HFFc6 (cell line): ENCODE data around the gene MAST3. TPM values are rescaled to one million over a fixed set of nuclear protein-coding genes. Genes with fewer than 3 reads are reported as not detected.

Experiments
- DNase-seq: peaks from one replicate; pipeline ENCODE4 v3.0.0-alpha.2; 2018
- H3K27ac Mint-ChIP-seq: 2 replicates; pipeline ENCODE4 v1.8.0; 2020; ENCODE audit warnings: mild to moderate bottlenecking, mixed read lengths
- H3K27me3 Mint-ChIP-seq: 2 replicates; pipeline ENCODE4 v1.8.0; 2021; ENCODE audit warnings: mild to moderate bottlenecking, moderate library complexity, mixed read lengths; ENCODE audit not compliant: insufficient read depth
- H3K36me3 Mint-ChIP-seq: 2 replicates; pipeline ENCODE4 v1.8.0; 2021; ENCODE audit warnings: low read depth, mixed read lengths
- H3K4me1 Mint-ChIP-seq: 2 replicates; pipeline ENCODE4 v1.8.0; 2020; ENCODE audit warnings: low read depth, mixed read lengths
- H3K4me3 Mint-ChIP-seq: 2 replicates; pipeline ENCODE4 v1.8.0; 2020; ENCODE audit warnings: mild to moderate bottlenecking, moderate library complexity, mixed read lengths
- H3K9me3 Mint-ChIP-seq: 2 replicates; pipeline ENCODE4 v1.8.0; 2020; ENCODE audit warnings: mild to moderate bottlenecking, mixed read lengths
- total RNA-seq, 6 experiments: library from RNA; stranded (reverse); fragmentation: NEBNext Ultra II Directional; extraction: Animal tissue kit (Norgen Biotek cat#: 25700); gene quantifications; 2 replicates in 1 of 6; 3 replicates in 5 of 6; pipeline ENCODE4 v1.2.3, GENCODE V29; 2021
- TF ChIP-seq, protein P1 (sequence below): fragments of 200-600 bp; sonication (generic); IDR thresholded peaks from 2 replicates; pipeline ENCODE4 v1.5.0; 2021; ENCODE audit warnings: antibody characterized with exemption, mild to moderate bottlenecking

Gene MAST3
- total RNA-seq, 6 experiments from 2014 or later, result 12.2 to 17.4 (median 13.2) TPM

DNA sequence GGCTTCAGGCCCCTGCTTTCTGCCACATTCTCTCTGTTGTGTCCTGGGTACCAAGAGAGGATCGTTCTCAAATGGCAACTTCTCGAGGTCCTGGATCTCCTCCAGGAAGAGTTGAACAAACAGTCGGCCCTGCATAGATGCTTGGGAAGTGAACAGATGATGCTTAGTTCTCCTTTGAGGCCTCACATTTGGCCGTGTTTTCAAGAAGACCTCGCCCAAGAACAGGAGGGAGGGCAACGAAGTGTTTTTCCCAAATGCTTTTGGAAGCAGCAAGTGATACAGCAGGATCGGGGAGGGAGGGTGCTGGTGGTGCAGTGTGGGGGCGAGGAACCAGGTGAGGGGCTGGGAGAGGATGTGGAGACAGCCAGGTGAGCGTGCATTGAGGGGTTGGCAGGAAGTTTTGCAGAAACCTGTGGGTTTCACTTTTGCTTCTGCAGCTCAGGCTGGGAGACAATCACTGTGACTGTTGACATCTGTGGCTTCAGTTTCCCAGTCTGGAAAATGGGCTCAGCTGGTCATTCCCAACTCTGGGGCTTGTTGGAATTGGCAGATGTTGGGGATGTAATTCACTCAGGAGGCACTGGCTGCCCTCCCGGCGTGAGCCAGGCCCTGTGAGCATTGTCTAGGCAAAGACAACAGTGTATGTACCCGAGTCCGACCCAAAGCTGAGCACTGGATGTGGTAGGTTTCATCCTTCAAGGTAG is 21.6 kb downstream of the MAST3 start:
- H3K4me1 Mint-ChIP-seq, result peaks cover 15% of the 10 kb centered on the region
- no peaks in the 10 kb centered on the region for H3K9me3 Mint-ChIP-seq
- 0 out of 2 replicates have a peak, but pooled peaks cover 4% of the 10 kb centered on the region for H3K36me3 Mint-ChIP-seq
- DNase-seq, result no peak
- H3K27me3 Mint-ChIP-seq, result peaks cover 3% of the 10 kb centered on the region
- TF ChIP-seq, protein P1, sequence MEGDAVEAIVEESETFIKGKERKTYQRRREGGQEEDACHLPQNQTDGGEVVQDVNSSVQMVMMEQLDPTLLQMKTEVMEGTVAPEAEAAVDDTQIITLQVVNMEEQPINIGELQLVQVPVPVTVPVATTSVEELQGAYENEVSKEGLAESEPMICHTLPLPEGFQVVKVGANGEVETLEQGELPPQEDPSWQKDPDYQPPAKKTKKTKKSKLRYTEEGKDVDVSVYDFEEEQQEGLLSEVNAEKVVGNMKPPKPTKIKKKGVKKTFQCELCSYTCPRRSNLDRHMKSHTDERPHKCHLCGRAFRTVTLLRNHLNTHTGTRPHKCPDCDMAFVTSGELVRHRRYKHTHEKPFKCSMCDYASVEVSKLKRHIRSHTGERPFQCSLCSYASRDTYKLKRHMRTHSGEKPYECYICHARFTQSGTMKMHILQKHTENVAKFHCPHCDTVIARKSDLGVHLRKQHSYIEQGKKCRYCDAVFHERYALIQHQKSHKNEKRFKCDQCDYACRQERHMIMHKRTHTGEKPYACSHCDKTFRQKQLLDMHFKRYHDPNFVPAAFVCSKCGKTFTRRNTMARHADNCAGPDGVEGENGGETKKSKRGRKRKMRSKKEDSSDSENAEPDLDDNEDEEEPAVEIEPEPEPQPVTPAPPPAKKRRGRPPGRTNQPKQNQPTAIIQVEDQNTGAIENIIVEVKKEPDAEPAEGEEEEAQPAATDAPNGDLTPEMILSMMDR, result no peak
- H3K27ac Mint-ChIP-seq, result no peak overlapping the region
- peak overlapping the region; percentile 86 for H3K4me3 Mint-ChIP-seq

DNA sequence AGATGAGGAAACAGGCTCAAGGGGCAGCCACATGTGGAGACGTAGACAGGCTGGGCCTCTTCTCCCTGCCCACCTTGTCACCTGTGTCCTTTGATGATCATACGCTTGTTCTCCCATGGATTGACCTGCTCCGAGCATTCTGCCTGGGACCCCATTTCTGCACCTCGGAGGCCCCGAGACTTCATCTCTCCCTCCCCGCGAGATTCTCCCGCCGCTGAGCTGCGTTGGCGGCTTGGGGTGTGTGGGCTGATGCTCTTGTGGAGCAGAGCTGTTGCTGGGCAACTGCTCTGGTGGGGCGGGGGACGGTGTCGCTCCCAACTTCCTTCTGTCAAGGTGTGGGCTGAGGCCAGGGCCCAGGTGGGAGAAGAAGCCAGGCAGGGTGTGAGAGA is 22.1 kb downstream of the MAST3 start:
- TF ChIP-seq, protein P1, result no peak
- no peak overlapping the region for H3K4me3 Mint-ChIP-seq
- peaks cover under 1% of the 10 kb centered on the region; the same call in 1 of the 2 replicates for H3K27me3 Mint-ChIP-seq
- H3K9me3 Mint-ChIP-seq, result no peaks in the 10 kb centered on the region
- H3K27ac Mint-ChIP-seq, result no peak overlapping the region
- 0 out of 2 replicates have a peak, but pooled peaks cover under 1% of the 10 kb centered on the region for H3K36me3 Mint-ChIP-seq
- H3K4me1 Mint-ChIP-seq, result peaks cover 15% of the 10 kb centered on the region
- DNase-seq, result no peak

DNA sequence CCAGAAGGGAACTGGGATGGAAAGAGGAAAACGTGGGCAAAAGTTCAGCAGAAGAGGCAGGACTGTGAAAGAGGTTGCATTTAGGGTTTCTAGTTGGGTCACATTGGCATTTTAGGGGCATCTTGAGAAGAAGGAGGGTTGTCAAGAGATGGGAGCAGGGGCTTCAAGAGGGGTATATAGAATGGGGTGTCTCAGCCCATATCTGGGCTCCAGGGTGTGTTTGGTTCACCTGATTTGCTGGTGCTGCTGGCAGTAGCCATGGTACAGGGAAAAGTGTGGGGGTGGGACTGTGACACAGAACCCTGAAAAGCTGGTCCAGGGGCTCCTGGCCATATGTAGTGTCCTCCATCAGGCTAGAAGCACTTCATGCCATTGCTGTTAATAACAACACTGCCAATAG is 22.5 kb downstream of the MAST3 start:
- Mint-ChIP-seq H3K4me3 (no peak overlapping the region), H3K27me3 (no peaks in the 10 kb centered on the region), H3K36me3 (no peaks in the 10 kb centered on the region), H3K4me1 (peaks cover 15% of the 10 kb centered on the region), H3K9me3 (no peaks in the 10 kb centered on the region), H3K27ac (no peak overlapping the region)
- DNase-seq, result no peak
- TF ChIP-seq, protein P1, result no peak

DNA sequence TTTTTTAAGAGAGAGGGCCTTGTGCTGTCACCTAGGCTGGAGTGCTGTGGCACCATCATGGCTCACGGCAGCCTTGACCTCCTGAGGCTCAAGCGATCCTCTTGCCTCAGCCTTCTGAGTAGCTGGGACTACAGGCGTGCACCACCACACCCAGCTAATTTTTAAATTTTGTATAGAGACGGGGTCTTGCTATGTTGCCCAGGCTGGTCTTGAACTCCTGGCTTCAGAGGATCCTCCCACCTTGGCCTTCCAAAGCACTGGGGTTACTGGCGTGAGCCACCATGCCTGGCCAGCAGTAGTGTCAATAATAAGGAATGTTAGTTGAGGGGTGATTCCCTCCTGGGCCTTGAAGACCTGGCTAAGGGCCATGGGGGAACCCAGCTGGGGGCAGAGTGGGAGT is 23.6 kb downstream of the MAST3 start:
- no peaks in the 10 kb centered on the region for H3K9me3 Mint-ChIP-seq

DNA sequence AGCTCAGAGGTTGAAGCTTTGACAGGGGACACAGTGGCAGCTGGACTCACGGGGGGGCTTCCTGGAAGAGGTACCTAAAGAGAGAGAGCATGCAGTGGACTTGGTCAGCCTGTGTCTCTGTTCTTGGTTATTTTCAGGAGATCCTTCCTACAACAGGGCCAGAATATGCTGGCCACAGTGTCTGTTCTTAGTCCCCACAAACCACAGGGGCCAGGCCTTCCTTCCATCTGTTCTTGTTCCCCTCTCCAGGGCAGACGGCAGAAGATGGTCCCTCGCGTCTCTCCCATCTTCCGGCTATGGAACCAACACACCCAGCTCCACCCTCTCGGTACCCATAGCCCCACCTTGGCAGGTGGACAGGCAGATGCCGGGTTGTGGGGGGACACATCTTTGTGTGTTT is 24.8 kb downstream of the MAST3 start:
- no peaks in the 10 kb centered on the region; the same call in 1 of the 2 replicates for H3K27me3 Mint-ChIP-seq
- H3K4me3 Mint-ChIP-seq, result no peak overlapping the region
- 0 out of 2 replicates have a peak, but pooled peaks cover 5% of the 10 kb centered on the region for H3K36me3 Mint-ChIP-seq
- TF ChIP-seq, protein P1, result no peak
- H3K27ac Mint-ChIP-seq, result no peak overlapping the region
- DNase-seq, result no peak
- no peaks in the 10 kb centered on the region for H3K9me3 Mint-ChIP-seq
- H3K4me1 Mint-ChIP-seq, result peaks cover 10% of the 10 kb centered on the region

More for the DNA sequence above, 23.6 kb downstream of the MAST3 start:
- Mint-ChIP-seq H3K27me3 (no peaks in the 10 kb centered on the region), H3K4me1 (peaks cover 15% of the 10 kb centered on the region), H3K27ac (no peak overlapping the region), H3K4me3 (no peak overlapping the region), H3K36me3 (0 out of 2 replicates have a peak, but pooled peaks cover 4% of the 10 kb centered on the region)
- DNase-seq, result no peak
- TF ChIP-seq, protein P1, result no peak
